GM03348 (cell line): Measurements from ENCODE around the gene SEC23B.
"Not testable (repeated sequence)": the region's sequence is repeated elsewhere in the genome, so short reads cannot be mapped to it uniquely, and the experiment has no call there.

ENCODE experiments used
- DNase-seq: peaks from one replicate; pipeline ENCODE4 v3.0.0; 2012; ENCODE audit warnings: low spot score

Gene SEC23B

GRCh38 chr20:18526761-18527160 is 19.0 kb downstream of the SEC23B start:
- not testable (repeated sequence) for DNase-seq

GRCh38 chr20:18527339-18527738 is 19.6 kb downstream of the SEC23B start:
- no peak for DNase-seq

- peak; percentile 49 for DNase-seq
Observed at GRCh38 chr20:18527836-18528235, 20.1 kb downstream of the SEC23B start.

- DNase-seq = no peak
Observed at GRCh38 chr20:18529041-18529440, 21.3 kb downstream of the SEC23B start.

GRCh38 chr20:18532626-18533025 is 24.9 kb downstream of the SEC23B start:
- DNase-seq = no peak

- DNase-seq = no peak
Observed at GRCh38 chr20:18533491-18533890, 25.8 kb downstream of the SEC23B start.

- DNase-seq = no peak
Observed at GRCh38 chr20:18533978-18534644, 26.4 kb downstream of the SEC23B start.

- no peak for DNase-seq
Observed at GRCh38 chr20:18537651-18538050, 29.9 kb downstream of the SEC23B start.

GRCh38 chr20:18541741-18542140 is 34.0 kb downstream of the SEC23B start:
- DNase-seq = no peak

GRCh38 chr20:18543216-18543615 is 35.5 kb downstream of the SEC23B start:
- DNase-seq = peak; percentile 19

- no peak for DNase-seq
Observed at GRCh38 chr20:18543932-18544331, 36.2 kb downstream of the SEC23B start.

- no peak for DNase-seq
Observed at GRCh38 chr20:18545566-18545965, 37.8 kb downstream of the SEC23B start.

GRCh38 chr20:18548465-18548864 is 40.7 kb downstream of the SEC23B start:
- no peak for DNase-seq

GRCh38 chr20:18553746-18554145 is 46.0 kb downstream of the SEC23B start:
- no peak for DNase-seq

GRCh38 chr20:18566892-18567738 is 59.4 kb downstream of the SEC23B start, which contains the start of gene SMIM26:
SMIM26 (plus strand) TSS chr20:18567432; CDS start chr20:18567479, 47 bp downstream.
- DNase-seq = peak; percentile 95

- no peak for DNase-seq
Observed at GRCh38 chr20:18567739-18568091, 60.0 kb downstream of the SEC23B start.

- DNase-seq = no peak
Observed at GRCh38 chr20:18571009-18571408, 63.3 kb downstream of the SEC23B start.

- DNase-seq = no peak
Observed at GRCh38 chr20:18571578-18571977, 63.8 kb downstream of the SEC23B start.

- DNase-seq = no peak
Observed at GRCh38 chr20:18577942-18578341, 70.2 kb downstream of the SEC23B start.

GRCh38 chr20:18578581-18578980 is 70.8 kb downstream of the SEC23B start:
- no peak for DNase-seq

GRCh38 chr20:18580012-18580411 is 72.3 kb downstream of the SEC23B start:
- DNase-seq = no peak

GRCh38 chr20:18585134-18585533 is 77.4 kb downstream of the SEC23B start:
- DNase-seq = peak; percentile 42
